Kidney epithelial cell (primary cell): Measurements from ENCODE around the gene CPT1C. TPM values are rescaled to one million over a fixed set of nuclear protein-coding genes. Genes with fewer than 3 reads are reported as not detected.

Experiments
- DNase-seq: peaks from one replicate; pipeline ENCODE4 v3.0.0-alpha.2; 2010; ENCODE audit warnings: low read depth
- H3K27me3 ChIP-seq: 2 replicates; pipeline ENCODE4 v1.6.0; 2011; ENCODE audit warnings: low read length; ENCODE audit not compliant: control insufficient read depth, insufficient read depth
- H3K36me3 ChIP-seq: 2 replicates; pipeline ENCODE4 v1.5.1; 2011; ENCODE audit warnings: low read length; ENCODE audit not compliant: control insufficient read depth, insufficient read depth
- H3K4me3 ChIP-seq: 2 replicates; pipeline ENCODE4 v1.5.1; 2011; ENCODE audit warnings: low read depth, mild to moderate bottlenecking, control low read depth, low read length
- CTCF ChIP-seq: IDR thresholded peaks from 2 replicates; pipeline ENCODE4 v1.5.1; 2011; ENCODE audit warnings: mild to moderate bottlenecking, moderate library complexity, low read length, control low read depth, inconsistent platforms; ENCODE audit not compliant: insufficient read depth, poor library complexity, severe bottlenecking
- total RNA-seq: library from RNA; depleted of rRNA; stranded (reverse); fragments of >200 nt; gene quantifications from 2 replicates; pipeline ENCODE4 v1.2.3, GENCODE V29; 2015

CPT1C gene
- total RNA-seq, 1 donor from 2014 or later = 3.4 TPM

- DNase-seq = no peak
- H3K27me3 ChIP-seq = no peaks in the 10 kb centered on the region
- no peaks in the 10 kb centered on the region for H3K36me3 ChIP-seq
- TF ChIP-seq CTCF = no peak
- H3K4me3 ChIP-seq = no peak overlapping the region
Observed at GRCh38 chr19:49749771-49750170, 58.9 kb downstream of the CPT1C start.

GRCh38 chr19:49752701-49753100 lies 61.8 kb downstream of the CPT1C start:
- no peak overlapping the region for H3K4me3 ChIP-seq
- no peaks in the 10 kb centered on the region for H3K27me3 ChIP-seq
- TF ChIP-seq CTCF = no peak
- H3K36me3 ChIP-seq = no peaks in the 10 kb centered on the region
- no peak for DNase-seq

GRCh38 chr19:49755956-49756355 lies 65.0 kb downstream of the CPT1C start:
- Histone ChIP-seq H3K4me3 (no peak overlapping the region), H3K36me3 (no peaks in the 10 kb centered on the region), H3K27me3 (no peaks in the 10 kb centered on the region)
- no peak for DNase-seq
- no peak for TF ChIP-seq CTCF

- H3K36me3 ChIP-seq = no peaks in the 10 kb centered on the region
- peak; percentile 31 for DNase-seq
- H3K27me3 ChIP-seq = no peaks in the 10 kb centered on the region
- no peak overlapping the region for H3K4me3 ChIP-seq
- TF ChIP-seq CTCF = no peak
Observed at GRCh38 chr19:49758292-49758691, 67.4 kb downstream of the CPT1C start.

- no peak for TF ChIP-seq CTCF
- DNase-seq = no peak
- no peaks in the 10 kb centered on the region for H3K27me3 ChIP-seq
Observed at GRCh38 chr19:49761249-49761624, 70.3 kb downstream of the CPT1C start.

GRCh38 chr19:49761625-49762311 lies 70.9 kb downstream of the CPT1C start:
- DNase-seq = no peak

More at GRCh38 chr19:49761249-49761624, 70.3 kb downstream of the CPT1C start:
- Histone ChIP-seq H3K36me3 (no peaks in the 10 kb centered on the region), H3K4me3 (no peak overlapping the region)

More at GRCh38 chr19:49761625-49762311, 70.9 kb downstream of the CPT1C start:
- Histone ChIP-seq H3K4me3 (no peak overlapping the region), H3K36me3 (no peaks in the 10 kb centered on the region), H3K27me3 (no peaks in the 10 kb centered on the region)
- TF ChIP-seq CTCF = peak; percentile 14
